HUES6 (cell line): ENCODE measurements around the gene COL8A1.
"Not testable (repeated sequence)": the region's sequence is repeated elsewhere in the genome, so short reads cannot be mapped to it uniquely, and the experiment has no call there.

Experiments used
- H3K27ac ChIP-seq: 2 replicates; pipeline ENCODE4 v1.7.0; 2013; ENCODE audit warnings: low read depth, mild to moderate bottlenecking, low read length, inconsistent platforms
- H3K27me3 ChIP-seq: 2 replicates; pipeline ENCODE4 v1.6.1; 2013; ENCODE audit warnings: low read length; ENCODE audit not compliant: control insufficient read depth, insufficient read depth
- H3K36me3 ChIP-seq: 2 replicates; pipeline ENCODE4 v1.6.1; 2013; ENCODE audit warnings: low read length; ENCODE audit not compliant: control insufficient read depth, insufficient read depth
- H3K4me1 ChIP-seq: 2 replicates; pipeline ENCODE4 v1.6.1; 2013; ENCODE audit warnings: low read length; ENCODE audit not compliant: control insufficient read depth, insufficient read depth
- H3K4me3 ChIP-seq: 2 replicates; pipeline ENCODE4 v1.5.1; 2013; ENCODE audit warnings: low read depth, low read length
- H3K9ac ChIP-seq: one replicate; pipeline ENCODE4 v1.6.1; 2013; ENCODE audit warnings: mild to moderate bottlenecking, low read length
- H3K9me3 ChIP-seq: 2 replicates; pipeline ENCODE4 v1.6.1; 2013; ENCODE audit warnings: low read depth, low read length; ENCODE audit not compliant: control insufficient read depth, insufficient read depth

The COL8A1 gene

GRCh38 chr3:99731499-99731898 is 93.1 kb downstream of the COL8A1 start:
- no peak overlapping the region for H3K4me3 ChIP-seq
- H3K9me3 ChIP-seq = no peaks in the 10 kb centered on the region
- H3K27ac ChIP-seq = no peak overlapping the region
- no peaks in the 10 kb centered on the region for H3K4me1 ChIP-seq
- no peaks in the 10 kb centered on the region for H3K27me3 ChIP-seq
- H3K9ac ChIP-seq = no peak overlapping the region
- H3K36me3 ChIP-seq = no peaks in the 10 kb centered on the region

- peaks cover 15% of the 10 kb centered on the region for H3K9me3 ChIP-seq
- H3K36me3 ChIP-seq, H3K27me3 ChIP-seq, H3K4me3 ChIP-seq, H3K9ac ChIP-seq, H3K4me1 ChIP-seq, H3K27ac ChIP-seq: not testable (repeated sequence)
These were observed 102.0 kb downstream of the COL8A1 start for GRCh38 chr3:99740371-99740770.

- H3K9me3 ChIP-seq = peaks cover 15% of the 10 kb centered on the region
- no peaks in the 10 kb centered on the region for H3K36me3 ChIP-seq
- H3K4me3 ChIP-seq = no peak overlapping the region
- no peaks in the 10 kb centered on the region for H3K4me1 ChIP-seq
- H3K27me3 ChIP-seq = no peaks in the 10 kb centered on the region
- no peak overlapping the region for H3K27ac ChIP-seq
- no peak overlapping the region for H3K9ac ChIP-seq
These were observed 103.2 kb downstream of the COL8A1 start for GRCh38 chr3:99741588-99741987.

- Histone ChIP-seq H3K9me3 (no peaks in the 10 kb centered on the region), H3K9ac (no peak overlapping the region), H3K4me3 (no peak overlapping the region), H3K36me3 (no peaks in the 10 kb centered on the region), H3K27me3 (no peaks in the 10 kb centered on the region), H3K27ac (no peak overlapping the region), H3K4me1 (no peaks in the 10 kb centered on the region)
These were observed 109.5 kb downstream of the COL8A1 start for GRCh38 chr3:99747915-99748314.

- Histone ChIP-seq H3K9ac (no peak overlapping the region), H3K9me3 (no peaks in the 10 kb centered on the region), H3K36me3 (no peaks in the 10 kb centered on the region), H3K27ac (no peak overlapping the region), H3K27me3 (no peaks in the 10 kb centered on the region), H3K4me3 (no peak overlapping the region), H3K4me1 (no peaks in the 10 kb centered on the region)
These were observed 113.3 kb downstream of the COL8A1 start for GRCh38 chr3:99751649-99752048.

- Histone ChIP-seq H3K4me3 (no peak overlapping the region), H3K9me3 (no peaks in the 10 kb centered on the region), H3K9ac (no peak overlapping the region), H3K27ac (no peak overlapping the region), H3K4me1 (no peaks in the 10 kb centered on the region), H3K27me3 (no peaks in the 10 kb centered on the region), H3K36me3 (no peaks in the 10 kb centered on the region)
These were observed 115.0 kb downstream of the COL8A1 start for GRCh38 chr3:99753268-99753975.

GRCh38 chr3:99755831-99756230 is 117.4 kb downstream of the COL8A1 start:
- Histone ChIP-seq H3K4me1 (no peaks in the 10 kb centered on the region), H3K9ac (no peak overlapping the region), H3K27ac (no peak overlapping the region), H3K9me3 (no peaks in the 10 kb centered on the region), H3K36me3 (no peaks in the 10 kb centered on the region), H3K4me3 (no peak overlapping the region), H3K27me3 (no peaks in the 10 kb centered on the region)

- Histone ChIP-seq H3K27ac (no peak overlapping the region), H3K27me3 (no peaks in the 10 kb centered on the region)
These were observed 119.6 kb downstream of the COL8A1 start for GRCh38 chr3:99757966-99758365.

GRCh38 chr3:99758502-99759177 is 120.2 kb downstream of the COL8A1 start:
- no peaks in the 10 kb centered on the region for H3K9me3 ChIP-seq
- H3K4me3 ChIP-seq = no peak overlapping the region
- no peaks in the 10 kb centered on the region for H3K36me3 ChIP-seq
- no peak overlapping the region for H3K27ac ChIP-seq
- no peaks in the 10 kb centered on the region for H3K27me3 ChIP-seq
- no peaks in the 10 kb centered on the region for H3K4me1 ChIP-seq
- no peak overlapping the region for H3K9ac ChIP-seq

More at GRCh38 chr3:99757966-99758365, 119.6 kb downstream of the COL8A1 start:
- H3K9ac ChIP-seq = no peak overlapping the region
- H3K4me1 ChIP-seq = no peaks in the 10 kb centered on the region
- H3K36me3 ChIP-seq = no peaks in the 10 kb centered on the region
- no peak overlapping the region for H3K4me3 ChIP-seq
- no peaks in the 10 kb centered on the region for H3K9me3 ChIP-seq

- no peak overlapping the region for H3K9ac ChIP-seq
- no peaks in the 10 kb centered on the region for H3K4me1 ChIP-seq
- H3K9me3 ChIP-seq = no peaks in the 10 kb centered on the region
- no peak overlapping the region for H3K27ac ChIP-seq
- no peaks in the 10 kb centered on the region for H3K36me3 ChIP-seq
- no peak overlapping the region for H3K4me3 ChIP-seq
- H3K27me3 ChIP-seq = no peaks in the 10 kb centered on the region
These were observed 121.6 kb downstream of the COL8A1 start for GRCh38 chr3:99760031-99760430.

GRCh38 chr3:99760629-99761028 is 122.2 kb downstream of the COL8A1 start:
- no peaks in the 10 kb centered on the region for H3K36me3 ChIP-seq
- no peak overlapping the region for H3K4me3 ChIP-seq
- H3K9ac ChIP-seq = no peak overlapping the region
- no peaks in the 10 kb centered on the region for H3K27me3 ChIP-seq
- H3K9me3 ChIP-seq = no peaks in the 10 kb centered on the region
- H3K4me1 ChIP-seq = no peaks in the 10 kb centered on the region
- no peak overlapping the region for H3K27ac ChIP-seq
